ENCODE data around the gene SLC41A3. TPM values are rescaled to one million over a fixed set of nuclear protein-coding genes. Genes with fewer than 3 reads are reported as not detected.

The SLC41A3 gene
- total RNA-seq, 1 experiment from 2014 or later, result 35.5 TPM

GRCh38 chr3:126080970-126081369 is 3.0 kb downstream of the SLC41A3 start:
- Mint-ChIP-seq H3K9me3 (peaks cover 9 to 13% of the 10 kb centered on the region in 2 experiments; a peak in 4 of 5 replicates), H3K36me3 (ENCODE audit: insufficient read depth in 1 of 3, low read depth in 3 of 3) (peaks cover 2 to 22% (median 12%) of the 10 kb centered on the region in 3 experiments; a peak in 6 of 7 replicates), H3K4me1 (peaks cover 9 to 21% of the 10 kb centered on the region in 2 experiments), H3K4me3 (no peak overlapping the region), H3K27me3 (ENCODE audit: low read depth) (no peaks in the 10 kb centered on the region), H3K27ac (no peak overlapping the region)
- Histone ChIP-seq H2AFZ (ENCODE audit: low read length) (no peak overlapping the region), H2BK20ac (ENCODE audit: low read depth, low read length, poor library complexity, severe bottlenecking) (no peak overlapping the region), H3K4ac (ENCODE audit: low read depth, low read length) (no peak overlapping the region), H3K79me1 (ENCODE audit: insufficient read depth, low read depth, low read length, poor library complexity, severe bottlenecking) (peaks cover 3% of the 10 kb centered on the region), H3K23ac (ENCODE audit: insufficient read length, low read depth, low read length) (no peak overlapping the region), H3K14ac (ENCODE audit: insufficient read depth, low read length) (no peak overlapping the region), H3K9me3 (ENCODE audit: control insufficient read depth, low read depth, low read length) (no peaks in the 10 kb centered on the region), H3K56ac (ENCODE audit: insufficient read length, low read depth, low read length) (no peak overlapping the region), H3K79me2 (ENCODE audit: insufficient read depth, low read length) (no peaks in the 10 kb centered on the region), H4K20me1 (ENCODE audit: control insufficient read depth, insufficient read depth, insufficient read length) (no peaks in the 10 kb centered on the region), H2BK12ac (ENCODE audit: insufficient read length, low read depth, low read length) (no peak overlapping the region), H3K9ac (ENCODE audit: extremely low read depth, insufficient read length, low read length) (no peak overlapping the region), H3K23me2 (ENCODE audit: insufficient read length, low read depth, low read length, poor library complexity, severe bottlenecking) (peaks cover 3% of the 10 kb centered on the region), H3K18ac (ENCODE audit: insufficient read length, low read depth, low read length) (no peak overlapping the region), H4K5ac (ENCODE audit: insufficient read length, low read depth, low read length) (no peak overlapping the region), H2BK120ac (ENCODE audit: low read depth, low read length, poor library complexity, severe bottlenecking) (no peak overlapping the region), H3K4me2 (ENCODE audit: insufficient read depth, insufficient read length, low read length) (no peak overlapping the region), H4K91ac (ENCODE audit: insufficient read length, low read depth, low read length) (no peak overlapping the region), H3K27ac (ENCODE audit: insufficient read length, low read depth, low read length) (no peak overlapping the region), H2AK5ac (ENCODE audit: insufficient read length, low read length) (no peak overlapping the region), H3K4me1 (ENCODE audit: insufficient read depth, low read length) (no peaks in the 10 kb centered on the region), H4K8ac (replicated peaks; ENCODE audit: insufficient read length, low read depth, low read length) (no peak overlapping the region), H2BK5ac (ENCODE audit: insufficient read length, low read length) (no peak overlapping the region), H3K27me3 (ENCODE audit: insufficient read depth, low read length) (no peaks in the 10 kb centered on the region), H3T11ph (ENCODE audit: low read length) (no peak overlapping the region), H2BK15ac (ENCODE audit: low read depth, low read length) (no peak overlapping the region)
- DNase-seq, result no peak
- TF ChIP-seq, protein P1, sequence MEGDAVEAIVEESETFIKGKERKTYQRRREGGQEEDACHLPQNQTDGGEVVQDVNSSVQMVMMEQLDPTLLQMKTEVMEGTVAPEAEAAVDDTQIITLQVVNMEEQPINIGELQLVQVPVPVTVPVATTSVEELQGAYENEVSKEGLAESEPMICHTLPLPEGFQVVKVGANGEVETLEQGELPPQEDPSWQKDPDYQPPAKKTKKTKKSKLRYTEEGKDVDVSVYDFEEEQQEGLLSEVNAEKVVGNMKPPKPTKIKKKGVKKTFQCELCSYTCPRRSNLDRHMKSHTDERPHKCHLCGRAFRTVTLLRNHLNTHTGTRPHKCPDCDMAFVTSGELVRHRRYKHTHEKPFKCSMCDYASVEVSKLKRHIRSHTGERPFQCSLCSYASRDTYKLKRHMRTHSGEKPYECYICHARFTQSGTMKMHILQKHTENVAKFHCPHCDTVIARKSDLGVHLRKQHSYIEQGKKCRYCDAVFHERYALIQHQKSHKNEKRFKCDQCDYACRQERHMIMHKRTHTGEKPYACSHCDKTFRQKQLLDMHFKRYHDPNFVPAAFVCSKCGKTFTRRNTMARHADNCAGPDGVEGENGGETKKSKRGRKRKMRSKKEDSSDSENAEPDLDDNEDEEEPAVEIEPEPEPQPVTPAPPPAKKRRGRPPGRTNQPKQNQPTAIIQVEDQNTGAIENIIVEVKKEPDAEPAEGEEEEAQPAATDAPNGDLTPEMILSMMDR (conservative IDR thresholded peaks at IDR 0.05), result no peak
- no CpG with 5 or more reads among the region's 5 CpGs for WGBS (ENCODE audit: extremely low coverage, insufficient read length, low lambda C conversion rate)
